ENCODE measurements around the gene DCTN5. TPM values are rescaled to one million over a fixed set of nuclear protein-coding genes. Genes with fewer than 3 reads are reported as not detected.
A peak's percentile ranks its signal among the peaks of the same experiment; 100 is the strongest.

The DCTN5 gene
- total and polyA plus RNA-seq, 2 of the 13 experiments (the other 11 are each of a cell fraction or from before 2014, with no cell fraction given) = 105 to 207 TPM

GRCh38 chr16:23710504-23710903, 69.2 kb downstream of the DCTN5 start:
- H3K4me1 ChIP-seq (ENCODE audit: insufficient read depth, low read length) = peaks cover 12% of the 10 kb centered on the region
- CTCF ChIA-PET (ENCODE audit: low intra/inter-chr PET ratio, low total read pairs) = no interaction called here
- BruUV-seq (replicated peaks) = no TSS peak
- DNase-seq (ENCODE audit: low spot score) (no peak), FAIRE-seq (no peak), ATAC-seq (no peak)
- 51% methylated on average over 3 of the region's 3 CpGs for WGBS (ENCODE audit: low lambda C conversion rate)
- H3K27me3 ChIP-seq (ENCODE audit: control insufficient read depth in 1 of 2, insufficient read depth in 2 of 2, low read length in 2 of 2) = peaks cover 3% of the 10 kb centered on the region in 2 experiments; a peak in 1 of 5 replicates
- H3K27ac ChIP-seq (ENCODE audit: extremely low read length, insufficient read depth, low read length) = no peak overlapping the region
- no peaks in the 10 kb centered on the region for H3K79me2 ChIP-seq (ENCODE audit: insufficient read depth, low read length)
- H3K4me2 ChIP-seq (ENCODE audit: low read depth, low read length) = no peak overlapping the region
- intact Hi-C loops (cut with micrococcal nuclease; ENCODE audit: unreplicated experiment) = no loop called here
- in situ Hi-C loops (cut with HindIII; ENCODE audit: extremely low pct_ligation_motif_present, low pct_unique_long_range_greater_than_20kb) = loop anchor here (10.0 kb wide), 1 partner anchor 64 kb away; no protein-coding TSS in a partner anchor
- H3K4me3 ChIP-seq (replicated peaks in 1 of 3; ENCODE audit: insufficient read depth in 1 of 3, low read depth in 2 of 3, low read length in 3 of 3) = no peak overlapping the region
- no peaks in the 10 kb centered on the region for H4K20me1 ChIP-seq (ENCODE audit: insufficient read depth, low read length)
- TF ChIP-seq CREB1 (IDR thresholded peaks at IDR 0.05) (peak; percentile 63), CREB1 (CRISPR knock-in tag; IDR thresholded peaks at IDR 0.05) (no peak), ZKSCAN1 (IDR thresholded peaks at IDR 0.05; ENCODE audit: low read length) (no peak), ZNF160 (CRISPR knock-in tag; IDR thresholded peaks at IDR 0.05) (no peak), ZNF205 (CRISPR knock-in tag; IDR thresholded peaks at IDR 0.05) (no peak), PCBP2 (optimal IDR thresholded peaks at IDR 0.05; ENCODE audit: low read depth, low read length, poor library complexity, severe bottlenecking) (no peak), FOXP1 (IDR thresholded peaks at IDR 0.05) (no peak), FOXP1 (CRISPR knock-in tag; IDR thresholded peaks at IDR 0.05) (no peak), ZNF629 (CRISPR knock-in tag; conservative IDR thresholded peaks at IDR 0.05) (peak; percentile 56)
- no peak overlapping the region for H3K9ac ChIP-seq (ENCODE audit: insufficient read depth, low read depth, low read length)
- H3K9me3 ChIP-seq (ENCODE audit: low read length) = peaks cover 19% of the 10 kb centered on the region
- POLR2A ChIA-PET = no interaction called here
- H3K36me3 ChIP-seq (replicated peaks in 1 of 2; ENCODE audit: control insufficient read depth in 1 of 2, insufficient read depth in 2 of 2, low read length in 2 of 2) = no peaks in the 10 kb centered on the region
- no peak overlapping the region for H2AFZ ChIP-seq (ENCODE audit: low read length)

- H3K27me3 ChIP-seq (ENCODE audit: control insufficient read depth in 1 of 2, insufficient read depth in 2 of 2, low read length in 2 of 2) = peaks cover 3% of the 10 kb centered on the region in 2 experiments; a peak in 1 of 5 replicates
- in situ Hi-C loops (cut with HindIII; ENCODE audit: extremely low pct_ligation_motif_present, low pct_unique_long_range_greater_than_20kb) = loop anchor here (10.0 kb wide), 1 partner anchor 63 kb away; no protein-coding TSS in a partner anchor
- no TSS peak for BruUV-seq (replicated peaks)
- H3K27ac ChIP-seq (ENCODE audit: extremely low read length, insufficient read depth, low read length) = no peak overlapping the region
- H4K20me1 ChIP-seq (ENCODE audit: insufficient read depth, low read length) = no peaks in the 10 kb centered on the region
- TF ChIP-seq ZNF709 (CRISPR knock-in tag; IDR thresholded peaks at IDR 0.05) (no peak), ZSCAN25 (CRISPR knock-in tag; IDR thresholded peaks at IDR 0.05) (0 out of 2 replicates have a peak, but pooled peaks have one; percentile 35), ZNF20 (CRISPR knock-in tag; IDR thresholded peaks at IDR 0.05) (no peak), MED8 (CRISPR knock-in tag; IDR thresholded peaks at IDR 0.05; ENCODE audit: insufficient replicate concordance) (peak; percentile 26)
- TF ChIP-seq, protein P1, sequence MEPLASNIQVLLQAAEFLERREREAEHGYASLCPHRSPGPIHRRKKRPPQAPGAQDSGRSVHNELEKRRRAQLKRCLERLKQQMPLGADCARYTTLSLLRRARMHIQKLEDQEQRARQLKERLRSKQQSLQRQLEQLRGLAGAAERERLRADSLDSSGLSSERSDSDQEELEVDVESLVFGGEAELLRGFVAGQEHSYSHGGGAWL (CRISPR knock-in tag; IDR thresholded peaks at IDR 0.05) = 0 out of 2 replicates have a peak, but pooled peaks have one; percentile 35
- no peaks in the 10 kb centered on the region for H3K36me3 ChIP-seq (replicated peaks in 1 of 2; ENCODE audit: control insufficient read depth in 1 of 2, insufficient read depth in 2 of 2, low read length in 2 of 2)
- POLR2A ChIA-PET = no interaction called here
- ATAC-seq = no peak
- WGBS (ENCODE audit: low lambda C conversion rate) = 47% methylated on average over 4 of the region's 4 CpGs
- no peaks in the 10 kb centered on the region for H3K79me2 ChIP-seq (ENCODE audit: insufficient read depth, low read length)
- peaks cover 19% of the 10 kb centered on the region for H3K9me3 ChIP-seq (ENCODE audit: low read length)
- DNase-seq (ENCODE audit: low spot score) = no peak
- intact Hi-C loops (cut with micrococcal nuclease; ENCODE audit: unreplicated experiment) = no loop called here
- no peak overlapping the region for H3K9ac ChIP-seq (ENCODE audit: insufficient read depth, low read depth, low read length)
- no peak overlapping the region for H3K4me3 ChIP-seq (replicated peaks in 1 of 3; ENCODE audit: insufficient read depth in 1 of 3, low read depth in 2 of 3, low read length in 3 of 3)
- no peak overlapping the region for H3K4me2 ChIP-seq (ENCODE audit: low read depth, low read length)
- peaks cover 11% of the 10 kb centered on the region for H3K4me1 ChIP-seq (ENCODE audit: insufficient read depth, low read length)
- CTCF ChIA-PET (ENCODE audit: low intra/inter-chr PET ratio, low total read pairs) = no interaction called here
- H2AFZ ChIP-seq (ENCODE audit: low read length) = no peak overlapping the region
- no peak for FAIRE-seq
These were observed 70.5 kb downstream of the DCTN5 start for GRCh38 chr16:23711785-23712184.
